Sigmoid colon (tissue), 4 donors: ENCODE results near the gene NAGPA.

Experiments used
- CTCF ChIP-seq, 4 experiments: fragments of 450-650 bp in 3 of 4; fragments of 200-600 bp in 1 of 4; IDR thresholded peaks; one replicate each; pipeline ENCODE4 v1.5.1; 2016 to 2019; ENCODE audit warnings: antibody characterized with exemption in 4 of 4, mild to moderate bottlenecking in 3 of 4, moderate library complexity in 2 of 4
- POLR2A ChIP-seq, 2 donors: fragments of 450-650 bp; IDR thresholded peaks; one replicate each; pipeline ENCODE4 v1.6.1; 2016; ENCODE audit warnings: antibody characterized with exemption in 2 of 2, mild to moderate bottlenecking in 2 of 2, moderate library complexity in 2 of 2
- POLR2AphosphoS5 ChIP-seq, 4 donors: sonication (generic); formaldehyde crosslinking; IDR thresholded peaks; one replicate each; pipeline ENCODE4 v1.6.1; 2017; ENCODE audit warnings: antibody characterized with exemption in 4 of 4

- TF ChIP-seq POLR2A (IDR thresholded peaks at IDR 0.05): no peak
- no peak for TF ChIP-seq CTCF (IDR thresholded peaks at IDR 0.05)
- no peak for TF ChIP-seq POLR2AphosphoS5 (IDR thresholded peaks at IDR 0.05)
These were observed 8.9 kb upstream of the NAGPA start for GRCh38 chr16:5042574-5043171.
